HEK293T (cell line): Measurements from ENCODE around the gene EFCAB13.

Experiments
- CTCF ChIA-PET: fragments of 350-600 bp; formaldehyde crosslinking; extraction: SDS; loops from one replicate; lab custom pipeline; 2021; ENCODE audit warnings: antibody characterized with exemption, inconsistent platforms; lab: Yijun Ruan, JAX
- POLR2A ChIA-PET: fragments of 350-600 bp; formaldehyde crosslinking; extraction: SDS; loops from one replicate; lab custom pipeline; 2020; ENCODE audit warnings: antibody characterized with exemption, inconsistent platforms; lab: Yijun Ruan, JAX
- DNase-seq: peaks from one replicate; pipeline ENCODE4 v3.0.0; 2012; ENCODE audit warnings: mixed read lengths; ENCODE audit errors: extremely low spot score
- ARNT ChIP-seq: fragments of 450-650 bp; IDR thresholded peaks from 2 replicates; pipeline ENCODE4 v1.6.1; 2017; ENCODE audit warnings: mild to moderate bottlenecking
- BHLHE40 ChIP-seq: fragments of 450-650 bp; IDR thresholded peaks from 2 replicates; pipeline ENCODE4 v1.6.1; 2016; ENCODE audit warnings: mild to moderate bottlenecking, moderate library complexity, borderline replicate concordance
- CTBP1 ChIP-seq: fragments of 450-650 bp; IDR thresholded peaks from 2 replicates; pipeline ENCODE4 v1.6.1; 2016; ENCODE audit warnings: borderline replicate concordance
- ELF4 ChIP-seq: fragments of 450-650 bp; IDR thresholded peaks from 2 replicates; pipeline ENCODE4 v1.6.1; 2017; ENCODE audit warnings: antibody characterized with exemption
- FOXA1 ChIP-seq: fragments of 450-650 bp; IDR thresholded peaks from 2 replicates; pipeline ENCODE4 v1.6.1; 2016; ENCODE audit warnings: mild to moderate bottlenecking
- FOXK2 ChIP-seq: fragments of 450-650 bp; IDR thresholded peaks from 2 replicates; pipeline ENCODE4 v1.6.1; 2016; ENCODE audit warnings: mild to moderate bottlenecking
- FOXM1 ChIP-seq: fragments of 450-650 bp; IDR thresholded peaks from 2 replicates; pipeline ENCODE4 v1.6.1; 2017; ENCODE audit warnings: mild to moderate bottlenecking, borderline replicate concordance
- HDGF ChIP-seq: fragments of 450-650 bp; IDR thresholded peaks from 2 replicates; pipeline ENCODE4 v1.6.1; 2017; ENCODE audit warnings: antibody characterized with exemption, borderline replicate concordance
- L3MBTL2 ChIP-seq: fragments of 450-650 bp; conservative IDR thresholded peaks from 2 replicates; pipeline ENCODE4 v1.6.1; 2016; ENCODE audit warnings: mild to moderate bottlenecking
- LEF1 ChIP-seq: fragments of 450-650 bp; IDR thresholded peaks from 2 replicates; pipeline ENCODE4 v1.6.1; 2017; ENCODE audit warnings: mild to moderate bottlenecking, borderline replicate concordance
- NFRKB ChIP-seq: fragments of 450-650 bp; IDR thresholded peaks from 2 replicates; pipeline ENCODE4 v1.6.1; 2016; ENCODE audit warnings: mild to moderate bottlenecking, moderate library complexity
- PKNOX1 ChIP-seq: fragments of 450-650 bp; IDR thresholded peaks from 2 replicates; pipeline ENCODE4 v1.6.1; 2016
- SP1 ChIP-seq: fragments of 450-650 bp; IDR thresholded peaks from 2 replicates; pipeline ENCODE4 v1.6.1; 2017
- SUZ12 ChIP-seq: fragments of 450-650 bp; IDR thresholded peaks from 2 replicates; pipeline ENCODE4 v1.6.1; 2016; ENCODE audit warnings: mild to moderate bottlenecking
- TARDBP ChIP-seq: fragments of 450-650 bp; IDR thresholded peaks from 2 replicates; pipeline ENCODE4 v1.6.1; 2016
- ZNF384 ChIP-seq: fragments of 450-650 bp; IDR thresholded peaks from 2 replicates; pipeline ENCODE4 v1.6.1; 2016

EFCAB13 gene

GRCh38 chr17:47315451-47316266, 8.1 kb upstream of the EFCAB13 start:
- CTCF ChIA-PET, result interaction anchor here (0.6 to 2.1 kb wide), 9 partner anchors 10 to 505 kb away, joined by 3 to 18 read pairs (median 4); partner anchors contain the start of gene MYL4
- peak; percentile 70 for DNase-seq
- TF ChIP-seq FOXK2 (no peak), ARNT (no peak), TARDBP (no peak), FOXM1 (no peak), NFRKB (no peak), HDGF (no peak), CTBP1 (no peak), PKNOX1 (no peak), L3MBTL2 (no peak), FOXA1 (no peak), LEF1 (no peak), ELF4 (no peak), SP1 (no peak), BHLHE40 (no peak), ZNF384 (no peak), SUZ12 (no peak)
- POLR2A ChIA-PET, result no interaction called here

GRCh38 chr17:47316311-47316710, 7.4 kb upstream of the EFCAB13 start:
- CTCF ChIA-PET, result interaction anchor here (0.6 to 2.1 kb wide), 5 partner anchors 13 to 86 kb away, joined by 4 to 18 read pairs (median 5); no protein-coding TSS in a partner anchor
- POLR2A ChIA-PET, result no interaction called here
- no peak for DNase-seq
- no peak for TF ChIP-seq ARNT

DNA sequence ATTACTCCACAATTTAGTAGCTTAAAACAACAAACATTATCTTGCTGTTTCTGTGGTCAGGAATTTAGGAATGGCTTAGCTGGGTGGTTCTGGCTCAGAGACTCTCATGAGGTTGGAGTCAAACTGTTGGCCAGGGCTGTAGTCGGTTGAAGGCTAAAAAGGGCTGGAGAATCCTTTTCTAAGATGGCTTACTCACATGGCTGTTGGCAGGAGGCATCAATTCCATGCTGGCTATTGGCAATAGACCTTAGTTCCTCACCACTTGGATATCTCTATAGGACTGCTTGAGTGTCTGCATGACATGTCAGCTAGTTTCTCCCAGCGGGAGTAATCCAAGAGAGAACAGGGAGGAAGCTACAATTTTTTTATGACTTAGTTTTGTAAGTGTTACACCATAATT, 6.6 kb upstream of the EFCAB13 start:
- no peak for TF ChIP-seq HDGF
- no peak for TF ChIP-seq LEF1
- TF ChIP-seq ARNT, result no peak
- no peak for TF ChIP-seq ELF4
- no peak for TF ChIP-seq FOXK2
- TF ChIP-seq SUZ12, result no peak
- no peak for TF ChIP-seq TARDBP
- TF ChIP-seq FOXA1, result no peak
- TF ChIP-seq NFRKB, result no peak
- no peak for TF ChIP-seq CTBP1
- TF ChIP-seq PKNOX1, result no peak
- no peak for TF ChIP-seq SP1
- TF ChIP-seq L3MBTL2, result no peak
- no peak for TF ChIP-seq BHLHE40
- no peak for TF ChIP-seq FOXM1
- no peak for TF ChIP-seq ZNF384
- POLR2A ChIA-PET, result no interaction called here
- CTCF ChIA-PET, result no interaction called here
- no peak for DNase-seq

- TF ChIP-seq TARDBP (no peak), LEF1 (no peak), CTBP1 (no peak), ELF4 (no peak), FOXK2 (no peak), L3MBTL2 (no peak), SUZ12 (no peak)
- ChIA-PET CTCF (no interaction called here), POLR2A (no interaction called here)
- DNase-seq, result no peak
Observed at GRCh38 chr17:47318197-47318918, 5.4 kb upstream of the EFCAB13 start.

GRCh38 chr17:47320879-47321502, 2.8 kb upstream of the EFCAB13 start:
- no peak for DNase-seq
- TF ChIP-seq ZNF384, result no peak
- TF ChIP-seq SUZ12, result no peak
- no peak for TF ChIP-seq CTBP1
- no peak for TF ChIP-seq ELF4
- no peak for TF ChIP-seq FOXM1
- no peak for TF ChIP-seq PKNOX1
- TF ChIP-seq L3MBTL2, result no peak
- no peak for TF ChIP-seq FOXA1
- TF ChIP-seq SP1, result no peak
- CTCF ChIA-PET, result no interaction called here
- POLR2A ChIA-PET, result no interaction called here
